ENCODE data around the gene FBXW5. TPM values are rescaled to one million over a fixed set of nuclear protein-coding genes. Genes with fewer than 3 reads are reported as not detected.

FBXW5 gene
- polyA plus RNA-seq, 3 donors: 85.3 to 117 (median 92.7) TPM

- Mint-ChIP-seq H3K4me3 (no peak overlapping the region), H3K9me3 (peaks cover 0 to 3% (median 0%) of the 10 kb centered on the region in 7 donors), H3K27ac (peak overlapping the region in 3 of 7 donors; percentile 28 to 61 (median 41)), H3K4me1 (peaks cover 16% of the 10 kb centered on the region), H3K27me3 (ENCODE audit: low read depth in 3 of 3) (peaks cover 0 to 6% (median 1%) of the 10 kb centered on the region in 3 donors), H3K36me3 (peaks cover 26 to 47% of the 10 kb centered on the region in 2 donors)
- Histone ChIP-seq H2AFZ (ENCODE audit: insufficient read depth, low read depth, low read length, poor library complexity, severe bottlenecking) (no peak overlapping the region), H3K4me3 (replicated peaks in 1 of 3; ENCODE audit: low read depth in 2 of 3, low read length in 3 of 3) (no peak overlapping the region), H3K79me2 (ENCODE audit: insufficient read depth, low read length) (peaks cover 20% of the 10 kb centered on the region), H3K9me3 (replicated peaks in 1 of 2; ENCODE audit: control insufficient read depth in 1 of 2, insufficient read depth in 1 of 2, low read length in 2 of 2) (no peaks in the 10 kb centered on the region), H3K4me2 (replicated peaks; ENCODE audit: extremely low read depth, low read length, poor library complexity, severe bottlenecking) (no peak overlapping the region), H3K4me1 (ENCODE audit: control insufficient read depth in 1 of 2, insufficient read depth in 2 of 2, low read length in 2 of 2) (peaks cover 12 to 21% of the 10 kb centered on the region in 2 donors), H3K9ac (ENCODE audit: insufficient read depth, low read length, poor library complexity, severe bottlenecking) (no peak overlapping the region), H3K27ac (ENCODE audit: low read depth in 1 of 2, low read length in 2 of 2) (no peak overlapping the region), H4K20me1 (ENCODE audit: insufficient read depth, low read length) (peaks cover 49% of the 10 kb centered on the region), H3K27me3 (ENCODE audit: control insufficient read depth in 2 of 2, insufficient read depth in 2 of 2, low read length in 2 of 2) (no peaks in the 10 kb centered on the region), H3K36me3 (replicated peaks in 1 of 2; ENCODE audit: control insufficient read depth in 1 of 2, insufficient read depth in 2 of 2, low read length in 2 of 2) (peaks cover 39 to 48% of the 10 kb centered on the region in 2 donors)
- no peak for TF ChIP-seq CTCF (IDR thresholded peaks at IDR 0.05)
- DNase-seq: no peak
- WGBS (ENCODE audit: insufficient coverage): 99% methylated on average over 53 of the region's 55 CpGs
- intact Hi-C loops (cut with micrococcal nuclease): loop anchor here (10.0 kb wide), 3 partner anchors 93 to 137 kb away; partner anchors contain the start of genes AJM1 (in 1 of the 2), FUT7 (in 1 of the 2), PHPT1 (in 1 of the 2) and RABL6 (in 1 of the 2)
These were observed 3.1 kb downstream of the FBXW5 start for GRCh38 chr9:136941231-136942111.

GRCh38 chr9:136940526-136941230 is 3.9 kb downstream of the FBXW5 start:
- Mint-ChIP-seq H3K27me3 (ENCODE audit: low read depth in 3 of 3) (peaks cover 0 to 6% (median 0%) of the 10 kb centered on the region in 3 donors), H3K27ac (no peak overlapping the region), H3K9me3 (peaks cover 0 to 3% (median 0%) of the 10 kb centered on the region in 7 donors), H3K36me3 (peaks cover 26 to 47% of the 10 kb centered on the region in 2 donors), H3K4me3 (no peak overlapping the region), H3K4me1 (peaks cover 18% of the 10 kb centered on the region)
- intact Hi-C loops (cut with micrococcal nuclease): loop anchor here (10.0 kb wide), 3 partner anchors 94 to 136 kb away; partner anchors contain the start of genes AJM1 (in 1 of the 2), FUT7 (in 1 of the 2), PHPT1 (in 1 of the 2) and RABL6 (in 1 of the 2)
- H3K9me3 ChIP-seq (replicated peaks in 1 of 2; ENCODE audit: control insufficient read depth in 1 of 2, insufficient read depth in 1 of 2, low read length in 2 of 2): no peaks in the 10 kb centered on the region
- peaks cover 39 to 48% of the 10 kb centered on the region in 2 donors for H3K36me3 ChIP-seq (replicated peaks in 1 of 2; ENCODE audit: control insufficient read depth in 1 of 2, insufficient read depth in 2 of 2, low read length in 2 of 2)
- H4K20me1 ChIP-seq (ENCODE audit: insufficient read depth, low read length): peaks cover 49% of the 10 kb centered on the region
- H3K79me2 ChIP-seq (ENCODE audit: insufficient read depth, low read length): peaks cover 20% of the 10 kb centered on the region
- H3K27ac ChIP-seq (ENCODE audit: low read depth in 1 of 2, low read length in 2 of 2): no peak overlapping the region
- no peaks in the 10 kb centered on the region for H3K27me3 ChIP-seq (ENCODE audit: control insufficient read depth in 2 of 2, insufficient read depth in 2 of 2, low read length in 2 of 2)
- H2AFZ ChIP-seq (ENCODE audit: insufficient read depth, low read depth, low read length, poor library complexity, severe bottlenecking): no peak overlapping the region
- no peak overlapping the region for H3K4me3 ChIP-seq (replicated peaks in 1 of 3; ENCODE audit: low read depth in 2 of 3, low read length in 3 of 3)
- peaks cover 14 to 24% of the 10 kb centered on the region in 2 donors for H3K4me1 ChIP-seq (ENCODE audit: control insufficient read depth in 1 of 2, insufficient read depth in 2 of 2, low read length in 2 of 2)
- DNase-seq: no peak
- 98% methylated on average over 38 of the region's 42 CpGs for WGBS (ENCODE audit: insufficient coverage)
- H3K9ac ChIP-seq (ENCODE audit: insufficient read depth, low read length, poor library complexity, severe bottlenecking): no peak overlapping the region
- H3K4me2 ChIP-seq (replicated peaks; ENCODE audit: extremely low read depth, low read length, poor library complexity, severe bottlenecking): no peak overlapping the region
- TF ChIP-seq CTCF (IDR thresholded peaks at IDR 0.05): no peak
